K562 (cell line): ENCODE measurements around the gene SCN1B.

Experiments
- ARHGAP35 ChIP-seq: fragments of 450-650 bp; IDR thresholded peaks from 2 replicates; pipeline ENCODE4 v1.6.1; 2018; ENCODE audit not compliant: partially characterized antibody
- BRF1 ChIP-seq: IDR thresholded peaks from 3 replicates; pipeline ENCODE4 v1.6.1; 2011; ENCODE audit warnings: borderline replicate concordance, mild to moderate bottlenecking; ENCODE audit not compliant: insufficient read length; ENCODE audit errors: extremely low read depth
- EP300 ChIP-seq: IDR thresholded peaks from 2 replicates; pipeline ENCODE4 v1.6.1; 2012; ENCODE audit warnings: low read length, improper control_type of control experiment
- MNT ChIP-seq, 2 experiments: fragments of 450-650 bp; conservative IDR thresholded peaks; 2 replicates each; pipeline ENCODE4 v1.6.1; 2017; ENCODE audit warnings: mild to moderate bottlenecking in 2 of 2, moderate library complexity in 2 of 2
- NFXL1 ChIP-seq: fragments of 450-650 bp; formaldehyde crosslinking; IDR thresholded peaks from 2 replicates; pipeline ENCODE4 v1.4.0; 2021; ENCODE audit warnings: mild to moderate bottlenecking
- ZNF324 ChIP-seq: fragments of 250-450 bp; sonication (Bioruptor Pico); IDR thresholded peaks from 2 replicates; pipeline ENCODE4 v1.4.0; 2020; ENCODE audit warnings: mild to moderate bottlenecking
- ZNF740 ChIP-seq, 3 experiments: fragments of 200-800 bp in 1 of 3; sonication (Bioruptor generic) in 1 of 3; sonication (generic) in 1 of 3; formaldehyde crosslinking in 1 of 3; IDR thresholded peaks; 2 replicates each; pipeline versions ENCODE4 v1.6.1 to v1.8.0; 2016 to 2022; ENCODE audit warnings: mild to moderate bottlenecking in 2 of 3, missing compliant biosample characterization in 2 of 3, missing genetic modification characterization in 2 of 3, missing genetic modification reagents in 1 of 3

GRCh38 chr19:35011737-35012682, 18.3 kb upstream of the SCN1B start:
- TF ChIP-seq ZNF740 (CRISPR knock-in tag; IDR thresholded peaks at IDR 0.05) (no peak), ZNF740 (tag; IDR thresholded peaks at IDR 0.05) (no peak), EP300 (no peak), BRF1 (no peak), MNT (conservative IDR thresholded peaks at IDR 0.05) (no peak), ZNF324 (CRISPR knock-in tag) (no peak), NFXL1 (no peak), ARHGAP35 (no peak)
